ENCODE results near the gene GRK6. TPM values are rescaled to one million over a fixed set of nuclear protein-coding genes. Genes with fewer than 3 reads are reported as not detected.

GRK6 gene
- total and polyA plus RNA-seq, 9 of the 15 experiments (the other 6 are each of a cell fraction or from before 2014, with no cell fraction given), result 0.63 to 122 (median 44.5) TPM

- TF ChIP-seq JUN (IDR thresholded peaks at IDR 0.05; ENCODE audit: borderline replicate concordance, low read depth, low read length) (no peak), JUN (CRISPR knock-in tag; IDR thresholded peaks at IDR 0.05; ENCODE audit: borderline replicate concordance) (0 out of 2 replicates have a peak, but pooled peaks have one; percentile 9), TAL1 (IDR thresholded peaks at IDR 0.05) (no peak), NFRKB (IDR thresholded peaks at IDR 0.05; ENCODE audit: low read depth) (peak; percentile 75; the same call in 1 of the 2 replicates), BACH1 (tag; IDR thresholded peaks at IDR 0.05) (peak; percentile 70), ZNF318 (IDR thresholded peaks at IDR 0.05; ENCODE audit: borderline replicate concordance in 1 of 2, low read depth in 1 of 2) (no peak)
Measured at GRCh38 chr5:177478711-177479646, 52.5 kb downstream of the GRK6 start (continued).

Data from K562 (cell line).